ENCODE results near the gene NCAPD3.

The NCAPD3 gene

GRCh38 chr11:134267966-134268365 is 44.2 kb upstream of the NCAPD3 start:
- no peak for ATAC-seq
- no peak for TF ChIP-seq ARNTL (CRISPR knock-in tag; IDR thresholded peaks at IDR 0.05; ENCODE audit: borderline replicate concordance, low read depth)
- no peak for TF ChIP-seq ESRRG (CRISPR knock-in tag; IDR thresholded peaks at IDR 0.05)
- TF ChIP-seq, protein P1, sequence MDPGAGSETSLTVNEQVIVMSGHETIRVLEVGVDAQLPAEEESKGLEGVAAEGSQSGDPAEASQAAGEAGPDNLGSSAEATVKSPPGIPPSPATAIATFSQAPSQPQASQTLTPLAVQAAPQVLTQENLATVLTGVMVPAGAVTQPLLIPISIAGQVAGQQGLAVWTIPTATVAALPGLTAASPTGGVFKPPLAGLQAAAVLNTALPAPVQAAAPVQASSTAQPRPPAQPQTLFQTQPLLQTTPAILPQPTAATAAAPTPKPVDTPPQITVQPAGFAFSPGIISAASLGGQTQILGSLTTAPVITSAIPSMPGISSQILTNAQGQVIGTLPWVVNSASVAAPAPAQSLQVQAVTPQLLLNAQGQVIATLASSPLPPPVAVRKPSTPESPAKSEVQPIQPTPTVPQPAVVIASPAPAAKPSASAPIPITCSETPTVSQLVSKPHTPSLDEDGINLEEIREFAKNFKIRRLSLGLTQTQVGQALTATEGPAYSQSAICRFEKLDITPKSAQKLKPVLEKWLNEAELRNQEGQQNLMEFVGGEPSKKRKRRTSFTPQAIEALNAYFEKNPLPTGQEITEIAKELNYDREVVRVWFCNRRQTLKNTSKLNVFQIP (CRISPR knock-in tag; IDR thresholded peaks at IDR 0.05; ENCODE audit: borderline replicate concordance, low read depth): no peak
- no peak for TF ChIP-seq ISL1 (CRISPR knock-in tag; IDR thresholded peaks at IDR 0.05)
- TF ChIP-seq TOX (CRISPR knock-in tag; IDR thresholded peaks at IDR 0.05; ENCODE audit: borderline replicate concordance): no peak
- no peak for TF ChIP-seq CSRNP3 (CRISPR knock-in tag; IDR thresholded peaks at IDR 0.05)
- TF ChIP-seq PATZ1 (CRISPR knock-in tag; IDR thresholded peaks at IDR 0.05; ENCODE audit: borderline replicate concordance): no peak
- TF ChIP-seq ZFP3 (CRISPR knock-in tag; IDR thresholded peaks at IDR 0.05): no peak
- no peak for TF ChIP-seq OSR1 (CRISPR knock-in tag; IDR thresholded peaks at IDR 0.05)
- no peak for TF ChIP-seq SNAI2 (CRISPR knock-in tag; IDR thresholded peaks at IDR 0.05)
- no peak for TF ChIP-seq ZNF565 (CRISPR knock-in tag; conservative IDR thresholded peaks at IDR 0.05; ENCODE audit: low read depth)
- TF ChIP-seq ZC3H10 (CRISPR knock-in tag; IDR thresholded peaks at IDR 0.05): no peak
- TF ChIP-seq TCF4 (CRISPR knock-in tag; IDR thresholded peaks at IDR 0.05; ENCODE audit: borderline replicate concordance): no peak
- TF ChIP-seq, protein P2, sequence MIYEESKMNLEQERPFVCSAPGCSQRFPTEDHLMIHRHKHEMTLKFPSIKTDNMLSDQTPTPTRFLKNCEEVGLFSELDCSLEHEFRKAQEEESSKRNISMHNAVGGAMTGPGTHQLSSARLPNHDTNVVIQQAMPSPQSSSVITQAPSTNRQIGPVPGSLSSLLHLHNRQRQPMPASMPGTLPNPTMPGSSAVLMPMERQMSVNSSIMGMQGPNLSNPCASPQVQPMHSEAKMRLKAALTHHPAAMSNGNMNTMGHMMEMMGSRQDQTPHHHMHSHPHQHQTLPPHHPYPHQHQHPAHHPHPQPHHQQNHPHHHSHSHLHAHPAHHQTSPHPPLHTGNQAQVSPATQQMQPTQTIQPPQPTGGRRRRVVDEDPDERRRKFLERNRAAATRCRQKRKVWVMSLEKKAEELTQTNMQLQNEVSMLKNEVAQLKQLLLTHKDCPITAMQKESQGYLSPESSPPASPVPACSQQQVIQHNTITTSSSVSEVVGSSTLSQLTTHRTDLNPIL (CRISPR knock-in tag; IDR thresholded peaks at IDR 0.05; ENCODE audit: low read depth): no peak
- no peak for TF ChIP-seq BACH2 (CRISPR knock-in tag; IDR thresholded peaks at IDR 0.05; ENCODE audit: borderline replicate concordance)
- no peak for TF ChIP-seq ZFP30 (CRISPR knock-in tag; IDR thresholded peaks at IDR 0.05)
- TF ChIP-seq RARB (CRISPR knock-in tag; IDR thresholded peaks at IDR 0.05): no peak
- no peak for TF ChIP-seq ZNF8 (CRISPR knock-in tag; IDR thresholded peaks at IDR 0.05)

DNA sequence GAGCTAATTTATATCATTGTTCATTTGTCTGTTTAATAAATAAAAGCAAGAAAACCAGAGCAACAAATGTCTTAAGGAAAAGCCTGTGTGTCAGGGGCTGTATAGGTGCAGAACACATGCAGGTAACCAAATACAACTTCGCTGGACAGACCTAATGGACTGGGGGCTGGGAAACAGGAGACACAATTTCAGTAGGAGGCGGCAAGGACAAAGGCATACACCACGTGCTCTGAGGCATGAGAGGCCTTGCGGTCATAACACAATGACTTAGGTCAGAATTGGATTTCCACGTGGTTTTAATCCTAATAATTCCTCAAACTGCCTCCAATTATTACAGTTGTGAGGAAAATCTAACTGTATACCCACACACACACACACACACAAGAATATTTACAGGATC is 43.7 kb upstream of the NCAPD3 start:
- no peak for TF ChIP-seq RARB (CRISPR knock-in tag; IDR thresholded peaks at IDR 0.05)
- TF ChIP-seq, protein P1 (CRISPR knock-in tag; IDR thresholded peaks at IDR 0.05; ENCODE audit: borderline replicate concordance, low read depth): no peak
- TF ChIP-seq ZFP30 (CRISPR knock-in tag; IDR thresholded peaks at IDR 0.05): no peak
- no peak for TF ChIP-seq TCF4 (CRISPR knock-in tag; IDR thresholded peaks at IDR 0.05; ENCODE audit: borderline replicate concordance)
- no peak for TF ChIP-seq PPARA (CRISPR knock-in tag; IDR thresholded peaks at IDR 0.05; ENCODE audit: borderline replicate concordance)
- no peak for TF ChIP-seq BACH2 (CRISPR knock-in tag; IDR thresholded peaks at IDR 0.05; ENCODE audit: borderline replicate concordance)
- TF ChIP-seq ZC3H10 (CRISPR knock-in tag; IDR thresholded peaks at IDR 0.05): no peak
- no peak for TF ChIP-seq TOX (CRISPR knock-in tag; IDR thresholded peaks at IDR 0.05; ENCODE audit: borderline replicate concordance)
- TF ChIP-seq, protein P3, sequence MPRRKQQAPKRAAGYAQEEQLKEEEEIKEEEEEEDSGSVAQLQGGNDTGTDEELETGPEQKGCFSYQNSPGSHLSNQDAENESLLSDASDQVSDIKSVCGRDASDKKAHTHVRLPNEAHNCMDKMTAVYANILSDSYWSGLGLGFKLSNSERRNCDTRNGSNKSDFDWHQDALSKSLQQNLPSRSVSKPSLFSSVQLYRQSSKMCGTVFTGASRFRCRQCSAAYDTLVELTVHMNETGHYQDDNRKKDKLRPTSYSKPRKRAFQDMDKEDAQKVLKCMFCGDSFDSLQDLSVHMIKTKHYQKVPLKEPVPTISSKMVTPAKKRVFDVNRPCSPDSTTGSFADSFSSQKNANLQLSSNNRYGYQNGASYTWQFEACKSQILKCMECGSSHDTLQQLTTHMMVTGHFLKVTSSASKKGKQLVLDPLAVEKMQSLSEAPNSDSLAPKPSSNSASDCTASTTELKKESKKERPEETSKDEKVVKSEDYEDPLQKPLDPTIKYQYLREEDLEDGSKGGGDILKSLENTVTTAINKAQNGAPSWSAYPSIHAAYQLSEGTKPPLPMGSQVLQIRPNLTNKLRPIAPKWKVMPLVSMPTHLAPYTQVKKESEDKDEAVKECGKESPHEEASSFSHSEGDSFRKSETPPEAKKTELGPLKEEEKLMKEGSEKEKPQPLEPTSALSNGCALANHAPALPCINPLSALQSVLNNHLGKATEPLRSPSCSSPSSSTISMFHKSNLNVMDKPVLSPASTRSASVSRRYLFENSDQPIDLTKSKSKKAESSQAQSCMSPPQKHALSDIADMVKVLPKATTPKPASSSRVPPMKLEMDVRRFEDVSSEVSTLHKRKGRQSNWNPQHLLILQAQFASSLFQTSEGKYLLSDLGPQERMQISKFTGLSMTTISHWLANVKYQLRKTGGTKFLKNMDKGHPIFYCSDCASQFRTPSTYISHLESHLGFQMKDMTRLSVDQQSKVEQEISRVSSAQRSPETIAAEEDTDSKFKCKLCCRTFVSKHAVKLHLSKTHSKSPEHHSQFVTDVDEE (CRISPR knock-in tag; IDR thresholded peaks at IDR 0.05): no peak
- TF ChIP-seq ISL1 (CRISPR knock-in tag; IDR thresholded peaks at IDR 0.05): no peak
- TF ChIP-seq GLIS3 (CRISPR knock-in tag; IDR thresholded peaks at IDR 0.05): no peak
- TF ChIP-seq, protein P2 (CRISPR knock-in tag; IDR thresholded peaks at IDR 0.05; ENCODE audit: low read depth): no peak
- TF ChIP-seq ARNTL (CRISPR knock-in tag; IDR thresholded peaks at IDR 0.05; ENCODE audit: borderline replicate concordance, low read depth): no peak
- no peak for TF ChIP-seq ZNF8 (CRISPR knock-in tag; IDR thresholded peaks at IDR 0.05)
- no peak for TF ChIP-seq ZNF70 (CRISPR knock-in tag; IDR thresholded peaks at IDR 0.05)
- TF ChIP-seq PATZ1 (CRISPR knock-in tag; IDR thresholded peaks at IDR 0.05; ENCODE audit: borderline replicate concordance): no peak
- TF ChIP-seq SNAI2 (CRISPR knock-in tag; IDR thresholded peaks at IDR 0.05): no peak
- no peak for TF ChIP-seq CSRNP3 (CRISPR knock-in tag; IDR thresholded peaks at IDR 0.05)

More for the DNA sequence above, 43.7 kb upstream of the NCAPD3 start:
- ATAC-seq: no peak
